Non-pigmented ciliary epithelial cell (primary cell): ENCODE data around the gene SMTN.
"Not testable (repeated sequence)": the region's sequence is repeated elsewhere in the genome, so short reads cannot be mapped to it uniquely, and the experiment has no call there.

Source experiments
- DNase-seq: peaks from one replicate; pipeline ENCODE4 v3.0.0-alpha.2; 2010; ENCODE audit warnings: low read depth

SMTN gene

DNA sequence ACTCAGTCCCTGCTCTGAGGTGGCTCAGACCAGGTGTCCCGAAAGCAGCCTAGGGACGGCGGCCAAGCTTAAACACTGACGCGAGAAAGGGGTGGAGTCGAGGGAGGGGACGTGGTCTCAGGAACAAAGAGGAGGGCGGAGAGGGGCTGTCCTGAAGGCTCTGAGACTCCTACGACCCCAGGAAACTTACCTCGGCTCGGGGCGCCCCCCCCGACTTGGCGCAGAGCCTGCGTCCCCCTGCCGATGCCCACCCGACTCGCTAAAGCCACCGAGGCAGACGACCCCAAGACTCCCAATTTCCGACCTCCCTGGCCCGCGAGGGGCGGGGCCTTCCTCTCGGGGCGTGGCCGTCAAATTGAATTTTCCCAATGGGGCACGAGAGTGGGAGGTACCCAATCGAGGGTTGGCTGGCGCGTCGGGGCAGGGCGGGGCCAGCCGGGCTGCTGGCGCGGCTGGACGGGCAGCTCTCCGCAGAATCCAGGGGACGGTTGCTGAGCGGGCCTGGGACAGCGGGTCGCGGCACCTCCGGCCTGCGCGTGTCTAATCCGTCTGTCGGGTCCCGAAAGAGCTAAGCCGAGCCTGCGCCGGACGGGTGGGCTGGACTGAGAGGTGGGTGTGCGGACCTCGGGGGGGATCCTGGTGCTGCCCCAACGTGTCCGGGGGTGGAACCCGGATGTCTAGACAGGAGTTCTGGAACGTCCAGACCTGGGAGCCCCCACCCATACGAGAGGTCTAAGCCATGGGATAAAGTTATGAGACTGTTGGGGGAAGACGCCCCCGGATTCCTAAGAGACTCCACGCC lies at the start of gene SMTN:
TSS of gene SMTN (plus strand) at position 471 of the 802 bp plus-strand sequence. CDS start 1,941 bp downstream, outside the sequence.
- DNase-seq, result peak; percentile 44

DNA sequence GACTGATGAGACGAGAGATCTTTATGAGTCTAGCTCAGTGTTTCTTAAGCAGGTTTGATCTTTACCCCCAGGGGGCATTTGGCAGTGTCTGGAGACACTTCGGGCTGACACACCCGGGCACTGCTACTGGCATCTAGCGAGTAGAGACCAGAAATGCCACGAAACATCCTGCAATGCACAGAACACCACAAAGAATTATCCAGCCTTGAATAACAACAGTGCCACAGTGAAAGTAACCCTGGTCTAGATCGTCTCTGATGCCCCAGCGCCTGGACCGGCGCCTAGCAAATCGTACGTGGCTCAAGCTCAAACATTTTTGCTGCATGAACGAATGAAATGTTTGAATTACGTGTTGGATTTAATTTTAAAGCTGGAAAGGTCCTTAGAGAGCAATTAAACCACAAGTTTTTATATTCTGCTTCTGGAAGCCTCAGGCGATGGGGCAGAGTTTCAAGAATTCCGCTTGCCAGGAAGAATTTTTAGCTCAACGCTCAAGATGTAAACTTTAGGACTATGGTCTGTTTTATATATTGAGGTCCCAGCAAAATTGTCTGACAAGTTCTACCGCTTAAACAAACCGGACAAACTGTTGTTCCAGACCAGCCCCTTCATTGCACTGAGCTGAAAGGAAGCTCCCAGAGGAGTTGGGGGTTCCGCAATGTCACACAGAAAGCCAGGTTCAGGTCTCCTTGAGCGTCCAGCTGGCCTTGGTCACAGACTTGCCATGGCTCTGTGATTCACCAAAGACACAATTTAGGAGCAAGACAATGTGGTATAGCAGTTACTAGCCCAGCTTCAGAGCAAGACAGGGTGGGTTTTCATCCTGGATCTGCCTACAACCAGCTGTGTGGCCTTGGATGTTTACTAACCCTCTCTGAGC lies 44.2 kb upstream of the SMTN start:
- no peak for DNase-seq

DNA sequence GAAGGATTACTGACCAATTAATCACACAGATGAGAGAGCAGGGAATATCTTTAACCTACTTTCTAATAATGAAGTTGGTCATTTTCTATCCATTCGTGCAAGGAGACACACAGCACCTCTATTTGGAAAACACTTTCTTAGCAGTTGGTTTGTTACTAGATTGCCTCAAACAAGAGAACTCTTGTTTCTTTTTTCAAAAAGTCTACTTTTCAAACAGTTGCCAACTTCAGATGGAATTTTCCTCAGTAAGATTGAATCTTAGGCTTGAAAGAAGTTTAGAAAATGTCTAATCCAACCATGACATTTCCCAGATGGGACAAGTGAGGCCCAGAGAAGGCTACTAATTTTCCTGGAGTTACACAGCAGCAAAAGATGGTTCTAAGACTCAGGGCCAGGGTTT lies 42.4 kb upstream of the SMTN start:
- DNase-seq, result no peak

DNA sequence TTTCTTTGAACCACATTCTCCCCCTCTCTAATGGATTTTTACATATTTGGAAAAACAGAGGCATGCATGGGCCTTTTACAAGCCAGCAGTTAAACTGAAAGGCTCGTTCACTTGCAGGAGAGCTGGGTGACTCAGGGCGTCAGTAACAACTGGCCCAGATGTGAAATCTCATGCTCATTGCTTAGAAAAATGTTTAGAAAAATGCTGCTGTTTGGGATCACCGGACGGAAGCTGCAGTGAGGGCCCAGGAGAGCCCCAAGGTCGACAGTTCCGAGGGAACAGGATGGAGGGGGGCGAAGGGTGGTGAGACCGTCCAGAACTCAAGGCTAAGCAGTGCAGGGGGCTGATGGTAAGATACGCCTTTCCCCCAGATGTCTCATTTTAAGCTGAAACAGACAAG lies 41.7 kb upstream of the SMTN start:
- DNase-seq, result no peak

DNA sequence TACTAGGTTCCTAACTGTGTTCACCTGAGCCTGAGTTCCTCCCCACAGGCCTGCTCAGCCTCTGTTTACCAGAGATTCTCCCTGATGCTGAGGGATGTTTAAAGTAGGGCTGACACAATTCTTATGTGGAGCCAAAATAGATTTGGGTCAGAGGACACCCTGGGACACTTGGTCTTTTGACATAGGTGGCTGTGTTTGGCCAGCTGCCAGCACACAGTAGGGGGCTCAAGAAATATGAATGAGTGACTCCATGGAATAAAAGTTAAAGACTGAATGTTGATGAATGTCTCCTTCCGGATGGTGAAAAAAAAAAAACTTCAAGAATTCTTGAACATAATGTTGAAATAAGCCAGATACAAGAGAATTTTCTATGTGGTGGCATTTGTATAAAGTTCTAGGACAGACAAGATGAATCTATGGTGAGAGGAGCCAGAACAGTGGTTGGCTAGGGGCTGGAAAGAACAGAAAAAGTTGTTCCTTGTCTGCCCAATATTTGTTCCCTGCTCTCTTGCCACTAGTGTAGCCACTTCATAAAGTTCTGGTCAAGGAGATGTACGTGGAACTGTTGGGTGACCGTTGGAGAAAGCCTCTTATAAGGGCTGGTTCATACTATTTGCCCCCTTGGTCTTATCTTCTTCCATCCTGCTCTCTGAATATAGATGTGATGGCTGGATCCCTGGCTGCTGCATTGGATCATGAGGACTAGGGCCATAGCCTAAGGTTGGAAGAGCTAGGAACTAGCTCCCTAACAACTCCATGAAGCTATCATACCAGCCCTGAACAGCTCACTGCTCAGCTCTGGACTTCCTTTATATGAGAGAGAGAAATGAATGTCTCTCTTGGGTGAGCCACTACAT lies 40.3 kb upstream of the SMTN start:
- no peak for DNase-seq

DNA sequence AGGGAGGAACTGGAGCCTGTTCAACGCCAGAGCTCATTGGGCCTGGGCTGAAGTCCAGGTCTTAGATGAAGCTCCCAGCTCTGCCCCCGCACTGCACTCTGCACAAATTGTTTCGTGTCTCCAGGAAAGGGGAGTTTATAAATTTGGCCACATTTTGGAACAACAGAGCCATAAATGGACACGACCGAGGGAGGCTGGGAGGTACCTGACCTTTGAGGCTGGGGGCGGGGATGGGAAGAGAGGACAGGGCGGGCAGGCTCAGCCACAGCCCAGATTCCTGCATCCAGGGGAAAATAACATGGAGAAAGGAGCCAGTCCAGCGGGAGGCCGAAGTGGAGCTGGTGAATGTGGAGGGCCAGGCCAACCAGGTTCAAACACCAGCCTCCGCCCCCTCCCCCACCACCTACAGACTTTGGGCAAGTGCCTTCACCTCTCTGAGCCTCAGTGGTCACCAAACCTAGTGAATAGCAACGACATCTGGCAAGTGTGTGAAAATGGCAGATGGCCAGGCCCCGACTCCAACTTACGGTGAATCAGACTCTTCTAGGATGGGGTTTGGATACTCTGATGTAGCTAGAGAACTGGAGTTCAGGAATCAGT lies 36.8 kb upstream of the SMTN start:
- no peak for DNase-seq

DNA sequence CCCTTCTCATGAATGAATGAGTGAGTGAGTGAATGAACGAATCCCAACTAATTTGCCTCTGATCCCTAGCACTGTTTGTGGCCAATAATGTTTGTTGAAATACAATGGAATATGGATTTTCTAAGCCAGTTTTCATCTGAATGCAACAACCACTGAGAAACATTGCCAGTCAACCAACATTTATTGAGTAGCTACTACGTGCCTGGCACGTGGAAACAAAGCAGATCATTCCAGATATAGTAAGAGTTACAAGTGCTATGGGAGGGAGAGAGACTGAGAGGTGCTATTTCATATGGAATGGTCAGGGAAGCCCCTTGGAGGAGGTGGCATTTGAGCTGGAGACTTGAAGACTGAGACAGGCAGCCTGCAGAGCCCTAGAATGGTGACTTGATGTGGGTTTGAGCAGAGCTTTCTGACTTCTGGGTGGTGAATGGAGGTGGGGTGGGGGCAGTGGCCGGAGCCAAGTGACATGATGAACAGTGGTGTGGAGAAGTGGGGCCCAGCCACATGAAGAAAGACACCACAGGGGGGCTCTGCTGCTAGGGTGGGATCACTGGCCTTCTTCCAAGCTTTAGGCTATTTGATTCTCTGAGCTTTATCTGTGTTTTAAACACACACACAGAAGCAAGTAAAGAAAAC lies 35.1 kb upstream of the SMTN start:
- DNase-seq, result no peak

DNA sequence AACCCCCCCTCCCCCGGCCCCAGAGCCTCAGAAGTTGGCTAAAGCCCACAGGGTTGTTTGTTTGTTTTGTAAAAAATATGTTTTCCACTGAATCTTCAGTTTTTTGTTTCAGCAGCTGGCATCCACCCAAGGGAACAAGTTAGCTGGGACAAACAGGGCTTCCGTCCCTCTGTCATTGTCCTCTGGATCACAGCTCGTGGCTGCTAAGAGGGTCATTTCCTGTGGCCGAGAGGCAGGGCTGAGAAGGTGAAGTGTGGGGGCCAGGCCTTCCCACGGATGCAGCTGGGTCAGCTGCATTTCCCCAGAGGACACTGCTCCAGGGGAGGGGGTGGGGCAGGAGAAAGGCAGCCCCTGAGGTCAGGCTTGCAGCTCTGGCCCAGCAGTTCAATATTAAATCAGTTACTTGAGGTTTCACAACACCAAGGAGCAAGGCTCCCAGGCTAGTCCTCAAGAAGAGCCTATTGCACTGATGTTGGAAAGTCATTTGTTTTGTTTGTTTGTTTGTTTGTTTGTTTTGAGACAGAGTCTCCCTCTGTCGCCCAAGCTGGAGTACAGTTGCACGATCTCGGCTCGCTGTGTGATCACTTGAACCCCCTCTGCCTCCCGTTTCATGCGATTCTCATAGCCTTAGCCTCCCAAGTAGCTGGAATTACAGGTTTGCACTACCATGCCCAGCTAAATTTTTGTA lies 34.4 kb upstream of the SMTN start:
- no peak for DNase-seq

DNA sequence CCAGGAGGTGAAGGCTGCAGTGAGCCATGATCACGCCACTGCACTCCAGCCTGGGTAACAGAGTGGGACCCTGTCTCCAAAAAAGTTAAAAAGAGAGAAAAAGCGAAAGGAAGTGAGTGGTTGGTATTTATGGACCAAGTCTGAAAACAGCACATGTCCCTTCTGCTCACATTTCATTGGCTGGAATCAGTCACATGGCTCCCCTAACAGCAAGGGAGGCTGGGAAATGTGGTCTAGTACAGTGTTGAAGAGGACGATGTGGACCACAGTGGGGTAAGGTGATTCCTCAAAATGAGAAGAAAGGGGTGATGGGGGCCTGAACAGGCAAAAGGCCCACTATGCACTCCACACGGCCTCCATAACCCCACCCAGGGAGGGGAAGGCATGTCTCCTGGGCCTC lies 32.5 kb upstream of the SMTN start:
- no peak for DNase-seq

DNA sequence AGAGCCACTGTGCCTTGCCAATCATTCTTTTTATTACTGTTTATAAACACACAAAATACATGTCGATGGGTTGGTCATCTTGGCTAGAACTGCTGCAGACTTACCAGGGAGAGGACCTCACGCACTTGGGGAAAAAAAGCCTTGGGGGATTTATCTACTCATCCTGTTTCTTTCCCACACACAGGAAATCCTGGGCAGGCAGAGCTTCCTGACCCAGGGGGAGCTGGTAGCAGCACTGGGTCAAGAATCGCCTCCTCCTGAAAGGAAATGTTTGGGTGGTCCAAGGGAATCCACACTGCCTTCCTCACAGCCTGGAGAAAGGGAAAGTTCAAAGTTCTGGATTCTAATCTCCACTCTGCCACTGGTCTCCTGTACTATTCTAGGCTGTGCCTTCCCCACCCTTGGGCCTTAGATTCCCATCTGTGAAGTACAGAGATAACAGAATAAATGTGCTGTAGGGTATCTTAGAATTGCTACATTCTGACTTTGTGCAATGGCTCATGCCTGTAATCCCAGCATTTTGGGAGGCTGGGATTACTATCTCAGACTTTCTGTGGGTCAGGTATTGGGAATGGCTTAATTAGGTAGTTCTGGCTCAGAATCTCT lies 31.2 kb upstream of the SMTN start:
- no peak for DNase-seq

DNA sequence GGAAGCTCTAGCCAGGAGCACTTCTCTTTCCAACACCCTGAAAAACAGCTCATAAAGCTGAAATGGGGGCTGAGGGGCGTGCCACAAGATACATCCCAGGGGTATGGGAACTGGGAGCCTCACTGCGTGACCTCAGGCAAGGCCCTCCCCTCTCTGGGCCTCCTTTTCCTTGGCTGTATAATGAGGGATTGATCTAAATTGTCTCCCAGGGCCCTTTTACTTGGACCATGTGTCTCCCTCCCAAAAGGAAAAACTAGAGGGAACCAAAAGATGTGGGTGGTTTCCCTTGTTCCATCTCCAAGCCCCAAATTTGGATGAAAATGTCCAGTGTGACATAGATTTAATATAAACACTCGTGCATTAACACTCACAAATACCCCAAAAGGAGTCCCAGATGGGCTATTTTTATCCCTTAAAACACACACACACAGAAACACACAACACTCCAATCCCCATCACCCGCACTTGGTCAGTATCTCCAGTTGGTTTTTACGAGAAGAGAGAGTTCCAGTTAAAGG lies 25.9 kb upstream of the SMTN start:
- no peak for DNase-seq

DNA sequence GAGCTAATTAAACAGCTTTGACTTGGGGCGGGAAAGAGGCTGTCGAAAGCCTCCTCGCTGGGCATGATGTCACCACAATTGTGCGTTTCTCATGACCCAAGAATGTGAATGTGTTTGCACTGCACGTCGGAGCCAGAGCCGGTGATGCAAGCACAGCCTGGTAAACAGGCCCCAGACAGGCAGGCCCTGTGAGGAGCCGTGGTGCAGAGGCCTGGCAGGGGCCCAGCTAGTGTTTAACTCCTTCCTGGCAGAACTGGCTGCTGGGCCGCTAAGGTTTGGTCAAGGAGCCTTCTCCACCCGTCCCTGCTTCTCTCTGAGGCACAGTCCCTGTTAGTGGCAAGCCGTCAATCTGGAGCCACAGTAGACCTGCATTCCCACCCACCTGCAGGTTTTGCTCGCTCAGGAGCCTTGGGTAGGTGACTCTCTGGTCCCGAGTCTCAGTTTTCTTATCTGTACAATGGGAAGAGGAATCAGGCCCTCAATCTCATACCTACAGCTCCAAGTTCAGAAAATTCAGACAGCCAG lies 25.4 kb upstream of the SMTN start:
- peak; percentile 93 for DNase-seq

DNA sequence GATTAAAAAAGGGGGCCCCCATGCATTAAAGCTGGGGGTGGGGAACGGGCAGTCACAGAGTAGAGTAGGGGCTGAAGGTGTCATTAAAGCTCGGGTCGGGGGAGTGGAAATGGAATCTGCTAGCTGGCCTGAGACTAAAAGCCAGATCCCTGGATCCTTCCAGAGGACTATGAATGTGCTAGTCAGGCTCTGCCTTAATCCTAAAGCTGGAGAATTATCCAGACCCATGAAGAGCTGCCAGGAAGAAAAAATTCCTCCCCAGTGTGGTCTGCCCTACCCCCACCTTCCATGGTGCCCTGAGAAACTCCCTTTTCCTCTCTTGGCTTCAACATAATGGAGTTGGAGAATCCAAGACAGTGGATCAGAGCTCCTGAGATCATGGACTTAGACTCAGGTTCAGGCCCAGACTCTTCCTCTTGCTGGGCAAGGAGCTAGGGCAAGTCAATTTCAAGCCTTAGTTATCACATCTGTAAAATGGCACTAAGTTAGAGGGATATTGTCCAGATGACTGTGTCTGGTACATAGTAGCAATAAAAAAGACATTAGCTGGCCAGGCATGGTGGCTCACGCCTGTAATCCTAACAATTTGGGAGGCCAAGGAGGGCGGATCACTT lies 24.0 kb upstream of the SMTN start:
- no peak for DNase-seq

DNA sequence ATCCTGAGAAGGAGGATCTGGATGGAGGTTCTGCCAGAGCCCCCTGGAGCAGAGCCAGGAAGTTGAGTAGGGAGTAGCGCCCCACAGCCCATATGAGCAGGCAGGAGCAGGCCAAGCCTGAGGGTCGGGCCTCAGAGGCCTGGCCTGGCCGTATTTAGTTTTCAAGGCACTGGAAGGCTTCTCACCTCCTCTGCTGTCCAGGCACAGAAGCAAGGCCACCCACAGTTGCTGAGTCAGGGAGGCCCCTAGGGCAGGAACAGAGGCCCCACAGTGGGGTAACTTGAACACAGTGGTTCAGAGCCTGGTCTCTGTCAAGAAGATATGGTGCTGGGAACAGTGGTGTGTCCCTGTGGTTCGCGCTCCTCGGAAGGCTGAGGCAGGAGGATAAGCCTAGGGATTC lies 21.5 kb upstream of the SMTN start:
- DNase-seq, result not testable (repeated sequence)

DNA sequence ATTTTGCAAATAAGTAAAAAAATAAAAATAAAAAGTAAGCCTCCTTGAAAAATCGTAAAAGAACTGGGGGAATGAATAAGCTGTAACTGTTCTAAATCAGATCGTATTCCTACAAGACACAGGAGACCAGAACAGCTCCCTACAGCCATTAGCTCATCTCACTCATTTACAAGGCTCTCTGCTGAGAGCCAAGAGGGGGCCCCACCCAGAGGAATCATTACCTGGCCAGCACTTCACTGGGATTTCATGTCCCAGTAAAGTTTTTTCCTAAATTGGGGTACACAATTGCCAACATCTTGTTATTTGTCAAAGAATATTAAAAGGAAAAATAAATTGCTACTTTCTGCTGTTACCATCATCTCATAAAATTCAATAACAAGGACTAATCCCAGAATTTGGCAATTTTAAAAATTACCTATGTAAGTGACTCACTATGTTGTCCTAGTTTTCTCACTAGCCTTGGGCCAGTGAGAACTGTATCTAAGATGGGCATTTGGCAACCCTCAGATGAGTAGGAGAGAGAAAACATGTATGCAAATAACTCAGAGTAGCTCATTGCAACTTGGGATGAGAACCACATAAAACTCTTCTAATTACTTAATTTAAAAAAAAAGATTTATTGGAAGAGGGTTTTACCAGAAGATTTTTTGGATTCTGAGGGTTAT lies 18.4 kb upstream of the SMTN start:
- DNase-seq, result no peak

DNA sequence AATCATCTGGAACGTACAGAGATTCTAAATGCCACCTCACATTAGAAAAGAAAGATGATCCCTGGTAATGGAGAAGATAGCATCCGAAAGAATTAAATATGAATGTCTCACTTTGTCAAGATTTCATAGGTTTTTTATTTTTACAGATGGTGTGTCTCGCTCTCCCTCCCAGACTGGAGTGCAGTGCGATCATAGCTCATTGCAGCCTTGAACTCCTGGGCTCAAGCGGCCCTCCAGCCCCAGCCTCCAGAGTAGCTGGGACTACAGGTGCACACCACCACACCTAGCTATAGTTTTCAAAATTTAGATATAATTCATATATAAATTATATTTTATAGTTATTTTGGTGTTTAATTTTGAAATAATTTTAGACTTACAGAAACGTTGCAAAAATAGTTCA lies 16.7 kb upstream of the SMTN start:
- no peak for DNase-seq

DNA sequence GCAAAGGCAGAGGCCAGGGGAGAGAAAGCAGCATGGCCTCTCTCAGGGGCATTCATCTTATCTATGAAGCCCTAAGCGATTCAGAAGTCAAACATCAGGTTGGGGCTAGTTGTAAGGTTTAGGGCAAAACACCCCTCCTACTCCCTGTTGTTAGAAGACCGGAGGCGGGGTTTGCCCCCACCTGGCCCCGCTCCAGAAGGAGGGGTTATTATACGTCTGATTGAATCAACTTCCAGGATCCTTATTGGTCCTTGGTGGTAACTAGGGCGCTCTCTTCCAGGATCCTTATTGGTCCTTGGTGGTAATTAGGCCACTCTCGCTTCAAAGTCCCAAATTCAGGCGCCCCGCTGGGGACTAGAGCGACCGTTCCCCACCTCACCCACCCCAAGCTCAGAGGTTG lies 12.1 kb upstream of the SMTN start:
- DNase-seq, result no peak

DNA sequence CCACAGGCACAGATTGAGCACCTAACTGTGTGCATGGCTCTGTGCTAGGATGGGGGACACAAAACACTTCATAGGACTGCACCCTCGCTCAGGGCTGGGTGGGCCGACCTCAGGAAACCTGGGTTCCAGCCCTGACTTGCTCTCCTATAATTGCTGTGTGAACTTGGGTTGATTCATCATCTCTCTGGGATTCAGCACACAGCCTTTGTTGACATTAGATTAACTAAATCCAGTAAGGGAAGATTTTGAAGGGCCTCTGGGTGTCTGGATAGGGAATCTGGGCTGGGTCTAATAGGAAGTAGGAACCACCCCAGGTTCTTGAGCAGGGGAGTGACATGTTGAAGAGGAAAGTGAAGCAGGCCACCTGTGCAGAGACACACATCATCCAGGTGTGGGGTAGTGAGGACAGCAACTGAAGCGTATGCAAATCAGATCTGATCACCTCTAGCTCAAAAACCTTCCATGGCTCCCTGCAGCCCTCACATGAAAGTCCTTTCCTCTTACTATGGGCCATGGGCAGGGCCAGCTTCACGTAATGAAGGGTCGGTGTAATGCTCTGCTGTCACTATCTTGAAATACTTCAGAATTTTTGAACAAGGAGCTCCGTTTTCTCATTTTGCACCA lies 11.3 kb upstream of the SMTN start:
- DNase-seq, result not testable (repeated sequence)
